Gastrocnemius medialis (tissue), 4 donors: ENCODE measurements around the gene TSC2. TPM values are rescaled to one million over a fixed set of nuclear protein-coding genes. Genes with fewer than 3 reads are reported as not detected.

Experiments
- ATAC-seq, 2 donors: fragments of 150-250 bp; one replicate each; pipeline ENCODE4 v1.9.1; 2016
- DNase-seq, 2 donors: peaks; one replicate each; pipeline ENCODE4 v3.0.0-alpha.2; 2019
- H3K27ac ChIP-seq, 4 donors: fragments of 200-600 bp; sonication (generic); 1 replicate in 1 of 4; 2 replicates in 3 of 4; pipeline ENCODE4 v1.5.1; 2016 to 2018; ENCODE audit warnings: mild to moderate bottlenecking in 2 of 4, moderate library complexity in 1 of 4
- H3K27me3 ChIP-seq, 3 donors: fragments of 200-600 bp; sonication (generic) in 2 of 3; 1 replicate in 1 of 3; 2 replicates in 2 of 3; pipeline versions ENCODE4 v1.5.1 to v1.6.0; 2016 to 2019; ENCODE audit warnings: mild to moderate bottlenecking in 1 of 3, moderate library complexity in 1 of 3
- H3K36me3 ChIP-seq, 2 donors: fragments of 200-600 bp; sonication (generic) in 1 of 2; one replicate each; pipeline ENCODE4 v1.5.1; 2017 to 2018
- H3K4me1 ChIP-seq, 2 donors: fragments of 200-600 bp; sonication (generic) in 1 of 2; one replicate each; pipeline ENCODE4 v1.5.1; 2016 to 2017; ENCODE audit warnings: mild to moderate bottlenecking in 2 of 2
- H3K4me3 ChIP-seq, 4 donors: fragments of 200-600 bp; sonication (generic) in 3 of 4; 1 replicate in 1 of 4; 2 replicates in 3 of 4; pipeline ENCODE4 v1.5.1; 2016 to 2019; ENCODE audit warnings: mild to moderate bottlenecking in 2 of 4
- H3K9me3 ChIP-seq, 3 donors: fragments of 200-600 bp; sonication (generic) in 2 of 3; 1 replicate in 1 of 3; 2 replicates in 2 of 3; pipeline ENCODE4 v1.5.1; 2016 to 2019
- POLR2A ChIP-seq, 2 donors: fragments of 450-650 bp; IDR thresholded peaks; one replicate each; pipeline ENCODE4 v1.6.1; 2017; ENCODE audit warnings: antibody characterized with exemption in 2 of 2, mild to moderate bottlenecking in 2 of 2, moderate library complexity in 2 of 2
- in situ Hi-C, 4 donors: fragments of 200-750 bp; cut with MboI; loops; one replicate each; pipeline versions ENCODE4 v1.15.0 to v1.8.0; 2017; ENCODE audit warnings: low sequenced_read_pairs in 4 of 4
- intact Hi-C: fragments of 100-400 bp; cut with DNase I; formaldehyde crosslinking; loops from one replicate; pipeline ENCODE4 v1.15.1; 2023; ENCODE audit warnings: low total_unique reads
- total RNA-seq, 4 donors: library from RNA; depleted of rRNA; stranded (reverse); fragments of >200 nt; gene quantifications; one replicate each; pipeline versions ENCODE4 v1.1.0 to v1.2.3, GENCODE V29; 2016
- TF ChIP-seq, protein P1 (sequence below), 5 experiments: fragments of 450-650 bp in 3 of 5; fragments of 200-600 bp in 2 of 5; sonication (generic) in 2 of 5; IDR thresholded peaks in 4 of 5; conservative IDR thresholded peaks in 1 of 5; 1 replicate in 4 of 5; 2 replicates in 1 of 5; pipeline ENCODE4 v1.5.1; 2016 to 2019; ENCODE audit warnings: antibody characterized with exemption in 5 of 5, mild to moderate bottlenecking in 3 of 5, moderate library complexity in 3 of 5

The TSC2 gene
- total RNA-seq, 4 donors from 2014 or later = 44.5 to 62.7 (median 53.8) TPM

DNA sequence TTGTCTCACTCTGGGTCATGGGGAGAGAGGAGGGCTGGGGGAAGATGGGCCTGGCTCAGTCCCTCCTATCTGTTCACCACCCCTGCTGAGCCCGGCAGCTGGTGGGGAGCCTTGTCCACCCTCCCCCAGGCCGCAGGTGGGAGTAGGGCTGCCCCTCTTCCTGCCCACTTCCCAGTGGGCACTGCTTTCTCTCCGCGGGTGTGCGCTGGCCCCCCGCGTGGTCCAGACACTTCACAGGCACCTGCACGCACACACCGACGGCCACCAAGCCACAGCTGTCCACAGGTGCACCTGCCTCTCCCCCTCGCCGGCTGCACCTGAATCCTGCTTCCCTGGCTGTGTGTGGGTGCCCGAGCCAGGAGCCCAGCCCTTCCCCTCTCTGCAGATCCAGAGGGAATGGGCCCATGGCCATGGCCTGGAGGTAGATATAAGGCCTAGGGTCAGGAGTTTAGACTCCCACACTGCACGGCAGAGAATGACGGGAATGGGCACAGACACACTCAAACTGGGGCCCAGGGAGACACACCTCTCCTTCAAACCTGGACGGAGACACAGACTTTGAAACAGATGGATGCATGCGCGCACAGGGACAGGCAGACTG lies 19.1 kb upstream of the TSC2 start:
- Histone ChIP-seq H3K9me3 (no peaks in the 10 kb centered on the region), H3K27me3 (no peaks in the 10 kb centered on the region), H3K27ac (peak overlapping the region in 3 of 4 donors; percentile 39 to 68 (median 49)), H3K36me3 (no peaks in the 10 kb centered on the region), H3K4me3 (peak overlapping the region; percentile 25 to 76 (median 56)), H3K4me1 (peaks cover 0 to 18% of the 10 kb centered on the region in 2 donors)
- intact Hi-C loops (no loop called here), in situ Hi-C loops (no loop called here)
- no peak for ATAC-seq
- no peak for DNase-seq
- TF ChIP-seq, protein P1, sequence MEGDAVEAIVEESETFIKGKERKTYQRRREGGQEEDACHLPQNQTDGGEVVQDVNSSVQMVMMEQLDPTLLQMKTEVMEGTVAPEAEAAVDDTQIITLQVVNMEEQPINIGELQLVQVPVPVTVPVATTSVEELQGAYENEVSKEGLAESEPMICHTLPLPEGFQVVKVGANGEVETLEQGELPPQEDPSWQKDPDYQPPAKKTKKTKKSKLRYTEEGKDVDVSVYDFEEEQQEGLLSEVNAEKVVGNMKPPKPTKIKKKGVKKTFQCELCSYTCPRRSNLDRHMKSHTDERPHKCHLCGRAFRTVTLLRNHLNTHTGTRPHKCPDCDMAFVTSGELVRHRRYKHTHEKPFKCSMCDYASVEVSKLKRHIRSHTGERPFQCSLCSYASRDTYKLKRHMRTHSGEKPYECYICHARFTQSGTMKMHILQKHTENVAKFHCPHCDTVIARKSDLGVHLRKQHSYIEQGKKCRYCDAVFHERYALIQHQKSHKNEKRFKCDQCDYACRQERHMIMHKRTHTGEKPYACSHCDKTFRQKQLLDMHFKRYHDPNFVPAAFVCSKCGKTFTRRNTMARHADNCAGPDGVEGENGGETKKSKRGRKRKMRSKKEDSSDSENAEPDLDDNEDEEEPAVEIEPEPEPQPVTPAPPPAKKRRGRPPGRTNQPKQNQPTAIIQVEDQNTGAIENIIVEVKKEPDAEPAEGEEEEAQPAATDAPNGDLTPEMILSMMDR (IDR thresholded peaks at IDR 0.05 in 4 of 5, conservative IDR thresholded peaks at IDR 0.05 in 1 of 5) = no peak
- TF ChIP-seq POLR2A (IDR thresholded peaks at IDR 0.05) = no peak

DNA sequence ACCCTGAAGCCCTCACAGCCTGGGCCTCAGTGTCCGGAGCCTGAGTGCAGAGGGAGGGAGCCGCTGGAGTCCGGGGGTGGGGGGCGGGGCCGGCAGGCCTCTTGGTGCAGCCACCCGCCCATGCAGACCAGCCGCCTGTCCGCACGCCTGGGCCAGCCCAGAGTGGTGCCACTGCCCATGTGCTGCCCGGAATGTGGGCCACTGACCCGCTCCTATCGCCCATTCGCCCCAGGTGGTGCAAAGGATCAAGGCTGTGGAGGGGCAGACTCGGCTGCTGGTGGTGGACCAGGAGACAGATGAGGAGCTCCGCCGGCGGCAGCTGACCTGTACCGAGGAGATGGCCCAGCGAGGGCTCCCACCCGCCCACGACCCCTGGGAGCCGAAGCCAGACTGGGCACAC lies 18.4 kb upstream of the TSC2 start:
- intact Hi-C loops (no loop called here), in situ Hi-C loops (no loop called here)
- no peak for TF ChIP-seq POLR2A (IDR thresholded peaks at IDR 0.05)
- TF ChIP-seq, protein P1 (IDR thresholded peaks at IDR 0.05 in 4 of 5, conservative IDR thresholded peaks at IDR 0.05 in 1 of 5) = no peak
- Histone ChIP-seq H3K27ac (peak overlapping the region; percentile 76 to 85 (median 78)), H3K27me3 (no peaks in the 10 kb centered on the region), H3K4me1 (peaks cover 0 to 20% of the 10 kb centered on the region in 2 donors), H3K36me3 (no peaks in the 10 kb centered on the region), H3K9me3 (no peaks in the 10 kb centered on the region), H3K4me3 (peak overlapping the region; percentile 25 to 62 (median 32))
- ATAC-seq (no peak), DNase-seq (no peak)

DNA sequence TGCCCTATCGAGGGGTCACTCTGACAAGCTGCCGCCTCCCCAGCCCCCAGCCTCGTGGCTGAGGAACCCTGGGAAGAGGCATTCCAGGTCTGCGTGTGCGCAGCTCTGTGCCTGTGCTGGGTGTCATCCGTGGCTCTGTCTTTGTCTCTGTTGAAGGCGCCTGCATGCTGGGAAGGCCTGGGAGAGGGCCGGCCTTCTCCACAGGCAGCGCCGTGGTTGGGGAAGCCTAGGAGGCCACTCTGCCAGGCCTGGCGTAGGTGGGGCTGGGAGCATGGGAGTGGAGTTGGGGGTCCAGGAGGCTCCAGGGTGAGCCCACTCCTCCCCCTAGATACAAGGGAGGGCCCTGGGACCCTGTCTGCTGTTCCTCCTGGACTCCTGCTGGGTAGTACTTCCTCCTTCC lies 17.7 kb upstream of the TSC2 start:
- Histone ChIP-seq H3K27me3 (no peaks in the 10 kb centered on the region), H3K36me3 (no peaks in the 10 kb centered on the region), H3K4me1 (peaks cover 0 to 22% of the 10 kb centered on the region in 2 donors), H3K27ac (peak overlapping the region; percentile 76 to 85 (median 78)), H3K9me3 (no peaks in the 10 kb centered on the region), H3K4me3 (peak overlapping the region; percentile 17 to 62 (median 32))
- ATAC-seq (no peak), DNase-seq (no peak)
- TF ChIP-seq POLR2A (IDR thresholded peaks at IDR 0.05) = no peak
- TF ChIP-seq, protein P1 (IDR thresholded peaks at IDR 0.05 in 4 of 5, conservative IDR thresholded peaks at IDR 0.05 in 1 of 5) = no peak
- intact Hi-C loops = no loop called here
- in situ Hi-C loops = no loop called here

DNA sequence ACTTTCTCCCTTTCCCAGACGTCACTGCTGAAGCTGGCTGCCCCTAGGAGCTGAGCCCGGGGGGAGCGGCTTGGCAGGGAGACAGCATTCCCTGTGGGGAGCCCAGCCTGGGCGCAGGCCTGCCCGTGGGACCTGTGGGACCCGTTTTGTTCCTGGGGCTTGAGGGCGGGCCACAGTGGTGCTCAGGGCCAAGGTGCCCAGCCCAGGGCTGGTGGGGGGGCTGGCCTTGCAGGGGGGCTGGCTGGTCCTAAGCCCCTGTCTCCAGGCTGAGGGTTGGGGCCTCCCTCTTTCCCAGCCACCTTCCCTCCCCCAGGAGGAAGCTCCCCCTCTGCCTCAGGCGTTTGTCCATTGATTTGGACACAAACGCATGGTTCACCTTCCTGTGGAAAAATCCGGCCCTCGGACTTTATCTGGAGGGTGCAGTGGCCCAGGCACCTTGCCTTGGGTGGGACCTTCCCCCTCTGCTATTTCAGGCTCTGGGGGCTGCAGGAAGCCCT lies 16.7 kb upstream of the TSC2 start:
- Histone ChIP-seq H3K36me3 (no peaks in the 10 kb centered on the region), H3K4me3 (peak overlapping the region in 3 of 4 donors; percentile 6 to 62 (median 17)), H3K27ac (peak overlapping the region; percentile 76 to 85 (median 78)), H3K4me1 (peaks cover 0 to 29% of the 10 kb centered on the region in 2 donors), H3K9me3 (no peaks in the 10 kb centered on the region), H3K27me3 (no peaks in the 10 kb centered on the region)
- intact Hi-C loops (no loop called here), in situ Hi-C loops (no loop called here)
- no peak for DNase-seq
- ATAC-seq = peak; percentile 22 to 23
- TF ChIP-seq, protein P1 (IDR thresholded peaks at IDR 0.05 in 4 of 5, conservative IDR thresholded peaks at IDR 0.05 in 1 of 5) = no peak
- TF ChIP-seq POLR2A (IDR thresholded peaks at IDR 0.05) = no peak
